ENCODE measurements around the gene ARL6IP1. TPM values are rescaled to one million over a fixed set of nuclear protein-coding genes. Genes with fewer than 3 reads are reported as not detected.
A peak's percentile ranks its signal among the peaks of the same experiment; 100 is the strongest.

The ARL6IP1 gene
- polyA plus RNA-seq, 3 donors = 89.0 to 158 (median 142) TPM

DNA sequence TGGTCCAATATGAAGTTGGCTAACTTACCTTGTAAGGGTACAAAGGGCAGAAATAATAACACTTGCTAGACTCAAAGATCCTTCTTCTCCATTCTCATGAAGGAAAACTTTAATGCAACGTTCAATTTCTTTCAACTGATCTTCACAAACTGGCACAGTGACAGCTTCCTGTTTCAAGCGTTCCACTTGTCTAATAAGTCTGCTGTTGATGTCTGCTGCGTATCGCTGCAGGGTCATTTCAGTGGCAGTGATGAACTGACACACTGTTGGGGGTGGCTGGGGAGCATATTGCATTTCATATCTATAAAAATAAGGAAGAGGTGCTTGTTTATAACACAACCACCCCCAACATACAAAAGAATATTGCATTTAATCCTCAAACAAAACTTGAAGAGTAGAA, 33.5 kb upstream of the ARL6IP1 start:
- Histone ChIP-seq H3K4me1 (ENCODE audit: control insufficient read depth in 1 of 2, insufficient read depth in 2 of 2, low read length in 2 of 2) (no peaks in the 10 kb centered on the region), H3K36me3 (replicated peaks in 1 of 2; ENCODE audit: control insufficient read depth in 1 of 2, insufficient read depth in 2 of 2, low read length in 2 of 2) (peaks cover 95 to 96% of the 10 kb centered on the region in 2 donors), H3K9me3 (replicated peaks in 1 of 2; ENCODE audit: control insufficient read depth in 1 of 2, insufficient read depth in 1 of 2, low read length in 2 of 2) (peaks cover 10 to 15% of the 10 kb centered on the region in 2 donors), H3K4me3 (replicated peaks in 1 of 3; ENCODE audit: low read depth in 2 of 3, low read length in 3 of 3) (no peak overlapping the region), H3K27ac (ENCODE audit: low read depth in 1 of 2, low read length in 2 of 2) (peak overlapping the region in 1 of 2 donors; percentile 55), H2AFZ (ENCODE audit: insufficient read depth, low read depth, low read length, poor library complexity, severe bottlenecking) (no peak overlapping the region), H3K79me2 (ENCODE audit: insufficient read depth, low read length) (no peaks in the 10 kb centered on the region), H4K20me1 (ENCODE audit: insufficient read depth, low read length) (peaks cover 14% of the 10 kb centered on the region), H3K4me2 (replicated peaks; ENCODE audit: extremely low read depth, low read length, poor library complexity, severe bottlenecking) (no peak overlapping the region), H3K9ac (ENCODE audit: insufficient read depth, low read length, poor library complexity, severe bottlenecking) (no peak overlapping the region), H3K27me3 (ENCODE audit: control insufficient read depth in 2 of 2, insufficient read depth in 2 of 2, low read length in 2 of 2) (no peaks in the 10 kb centered on the region)
- Mint-ChIP-seq H3K27me3 (ENCODE audit: low read depth in 3 of 3) (no peaks in the 10 kb centered on the region), H3K9me3 (peaks cover 0 to 11% (median 3%) of the 10 kb centered on the region in 7 donors), H3K4me3 (no peak overlapping the region), H3K4me1 (no peaks in the 10 kb centered on the region), H3K36me3 (peaks cover 83 to 90% of the 10 kb centered on the region in 2 donors), H3K27ac (peak overlapping the region in 4 of 7 donors; percentile 30 to 77 (median 48))
- no peak for DNase-seq
- no CpG with 5 or more reads among the region's 4 CpGs for WGBS (ENCODE audit: insufficient coverage)
- intact Hi-C loops (cut with micrococcal nuclease) = no loop called here
- TF ChIP-seq, protein P1, sequence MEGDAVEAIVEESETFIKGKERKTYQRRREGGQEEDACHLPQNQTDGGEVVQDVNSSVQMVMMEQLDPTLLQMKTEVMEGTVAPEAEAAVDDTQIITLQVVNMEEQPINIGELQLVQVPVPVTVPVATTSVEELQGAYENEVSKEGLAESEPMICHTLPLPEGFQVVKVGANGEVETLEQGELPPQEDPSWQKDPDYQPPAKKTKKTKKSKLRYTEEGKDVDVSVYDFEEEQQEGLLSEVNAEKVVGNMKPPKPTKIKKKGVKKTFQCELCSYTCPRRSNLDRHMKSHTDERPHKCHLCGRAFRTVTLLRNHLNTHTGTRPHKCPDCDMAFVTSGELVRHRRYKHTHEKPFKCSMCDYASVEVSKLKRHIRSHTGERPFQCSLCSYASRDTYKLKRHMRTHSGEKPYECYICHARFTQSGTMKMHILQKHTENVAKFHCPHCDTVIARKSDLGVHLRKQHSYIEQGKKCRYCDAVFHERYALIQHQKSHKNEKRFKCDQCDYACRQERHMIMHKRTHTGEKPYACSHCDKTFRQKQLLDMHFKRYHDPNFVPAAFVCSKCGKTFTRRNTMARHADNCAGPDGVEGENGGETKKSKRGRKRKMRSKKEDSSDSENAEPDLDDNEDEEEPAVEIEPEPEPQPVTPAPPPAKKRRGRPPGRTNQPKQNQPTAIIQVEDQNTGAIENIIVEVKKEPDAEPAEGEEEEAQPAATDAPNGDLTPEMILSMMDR (IDR thresholded peaks at IDR 0.05) = no peak

DNA sequence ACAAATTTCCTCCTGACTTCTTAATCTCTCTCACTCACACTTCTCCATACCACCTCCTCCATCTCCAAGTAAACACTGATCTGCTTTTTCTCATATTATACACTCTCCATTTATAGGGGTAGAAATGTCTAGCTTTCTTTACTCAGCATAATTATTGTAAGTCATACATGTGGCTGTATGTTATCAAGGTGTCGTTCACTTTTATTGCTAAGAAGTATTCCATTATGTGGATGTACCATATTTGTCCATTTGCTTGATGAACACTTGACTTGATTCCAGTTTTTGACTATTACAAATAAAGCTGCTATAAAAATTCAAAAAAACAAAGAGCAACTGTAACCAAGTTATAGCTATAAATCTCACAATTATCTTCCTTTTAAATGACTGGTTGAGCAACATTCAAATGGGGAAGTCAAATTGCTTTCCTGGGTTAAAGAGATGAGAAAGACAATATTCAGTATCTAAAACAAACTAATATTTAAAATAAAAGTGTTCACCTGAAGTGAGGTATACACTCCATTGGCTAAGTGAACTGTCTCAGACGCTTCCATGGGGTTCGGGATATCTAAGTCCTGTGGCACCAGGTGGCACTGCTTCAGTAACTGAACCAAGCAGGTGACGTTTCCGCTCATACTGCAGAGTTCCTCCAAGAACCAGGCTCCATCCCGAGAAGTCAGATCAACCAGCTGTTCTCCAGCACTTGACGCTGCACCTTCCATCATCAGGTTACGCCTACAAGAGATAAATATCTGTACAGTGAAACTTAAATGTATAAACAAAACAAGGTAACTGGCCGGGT, 32.6 kb upstream of the ARL6IP1 start:
- H3K27me3 Mint-ChIP-seq (ENCODE audit: low read depth in 3 of 3) = no peaks in the 10 kb centered on the region
- H3K4me3 ChIP-seq (replicated peaks in 1 of 3; ENCODE audit: low read depth in 2 of 3, low read length in 3 of 3) = no peak overlapping the region
- no peaks in the 10 kb centered on the region for H3K4me1 Mint-ChIP-seq
- H3K9me3 Mint-ChIP-seq = peaks cover 0 to 11% (median 3%) of the 10 kb centered on the region in 7 donors
- no peak for DNase-seq
- TF ChIP-seq, protein P1 (IDR thresholded peaks at IDR 0.05) = no peak
- no peak overlapping the region for H2AFZ ChIP-seq (ENCODE audit: insufficient read depth, low read depth, low read length, poor library complexity, severe bottlenecking)
- H3K79me2 ChIP-seq (ENCODE audit: insufficient read depth, low read length) = no peaks in the 10 kb centered on the region
- peaks cover 95 to 97% of the 10 kb centered on the region in 2 donors for H3K36me3 ChIP-seq (replicated peaks in 1 of 2; ENCODE audit: control insufficient read depth in 1 of 2, insufficient read depth in 2 of 2, low read length in 2 of 2)
- peaks cover 83 to 90% of the 10 kb centered on the region in 2 donors for H3K36me3 Mint-ChIP-seq
- intact Hi-C loops (cut with micrococcal nuclease) = no loop called here
- peaks cover 14% of the 10 kb centered on the region for H4K20me1 ChIP-seq (ENCODE audit: insufficient read depth, low read length)
- no peaks in the 10 kb centered on the region for H3K27me3 ChIP-seq (ENCODE audit: control insufficient read depth in 2 of 2, insufficient read depth in 2 of 2, low read length in 2 of 2)
- H3K27ac ChIP-seq (ENCODE audit: low read depth in 1 of 2, low read length in 2 of 2) = peak overlapping the region in 1 of 2 donors; percentile 55
- H3K4me3 Mint-ChIP-seq = no peak overlapping the region
- peak overlapping the region in 3 of 7 donors; percentile 27 to 65 (median 58) for H3K27ac Mint-ChIP-seq
- peaks cover 10 to 15% of the 10 kb centered on the region in 2 donors for H3K9me3 ChIP-seq (replicated peaks in 1 of 2; ENCODE audit: control insufficient read depth in 1 of 2, insufficient read depth in 1 of 2, low read length in 2 of 2)
- no peak overlapping the region for H3K4me2 ChIP-seq (replicated peaks; ENCODE audit: extremely low read depth, low read length, poor library complexity, severe bottlenecking)
- WGBS (ENCODE audit: insufficient coverage) = 89% methylated on average over 4 of the region's 9 CpGs
- no peak overlapping the region for H3K9ac ChIP-seq (ENCODE audit: insufficient read depth, low read length, poor library complexity, severe bottlenecking)
- H3K4me1 ChIP-seq (ENCODE audit: control insufficient read depth in 1 of 2, insufficient read depth in 2 of 2, low read length in 2 of 2) = no peaks in the 10 kb centered on the region
